K562 (cell line): ENCODE results near the gene OR8B3. TPM values are rescaled to one million over a fixed set of nuclear protein-coding genes. Genes with fewer than 3 reads are reported as not detected.

ENCODE experiments used
- CBFB ChIP-seq: sonication (generic); formaldehyde crosslinking; IDR thresholded peaks from 2 replicates; pipeline ENCODE4 v1.4.0; 2020; ENCODE audit warnings: mild to moderate bottlenecking, missing genetic modification reagents
- DIDO1 ChIP-seq: fragments of 450-650 bp; IDR thresholded peaks from 2 replicates; pipeline ENCODE4 v1.6.1; 2016; ENCODE audit warnings: low read depth, missing biosample characterization, missing genetic modification characterization
- HNRNPL ChIP-seq: fragments of 200-400 bp; formaldehyde crosslinking; IDR thresholded peaks from 2 replicates; pipeline ENCODE4 v1.6.1; 2017; ENCODE audit warnings: low read depth, mild to moderate bottlenecking, low read length
- JUNB ChIP-seq: fragments of 450-650 bp; formaldehyde crosslinking; conservative IDR thresholded peaks from 2 replicates; pipeline ENCODE4 v1.4.0; 2020; ENCODE audit warnings: mild to moderate bottlenecking
- NR2C2 ChIP-seq, 2 experiments: fragments of 200-800 bp in 1 of 2; sonication (Bioruptor generic) in 1 of 2; sonication (generic) in 1 of 2; formaldehyde crosslinking in 1 of 2; IDR thresholded peaks; 2 replicates each; pipeline versions ENCODE4 v1.6.1 to v1.8.0; 2016 to 2022; ENCODE audit warnings: mild to moderate bottlenecking in 1 of 2, missing compliant biosample characterization in 1 of 2, missing genetic modification characterization in 1 of 2, missing genetic modification reagents in 1 of 2
- RBM25 ChIP-seq: fragments of 200-400 bp; formaldehyde crosslinking; IDR thresholded peaks from 2 replicates; pipeline ENCODE4 v1.6.1; 2018; ENCODE audit warnings: low read length, low read depth, moderate library complexity; ENCODE audit not compliant: severe bottlenecking
- SAFB2 ChIP-seq: fragments of 200-400 bp; formaldehyde crosslinking; IDR thresholded peaks from 2 replicates; pipeline ENCODE4 v1.6.1; 2018; ENCODE audit warnings: borderline replicate concordance, low read length, low read depth, moderate library complexity; ENCODE audit not compliant: severe bottlenecking
- TRIM25 ChIP-seq: fragments of 450-650 bp; IDR thresholded peaks from 2 replicates; pipeline ENCODE4 v1.7.0; 2016; ENCODE audit warnings: borderline replicate concordance
- ZMIZ1 ChIP-seq, 2 experiments: fragments of 150-350 bp in 1 of 2; IDR thresholded peaks; 2 replicates each; pipeline ENCODE4 v1.6.1; 2012 to 2016; ENCODE audit warnings: low read depth in 2 of 2, low read length in 2 of 2, mild to moderate bottlenecking in 1 of 2, moderate library complexity in 1 of 2
- ZNF165 ChIP-seq: fragments of 250-450 bp; sonication (Bioruptor Pico); IDR thresholded peaks from 2 replicates; pipeline ENCODE4 v1.4.0; 2020; ENCODE audit warnings: borderline replicate concordance
- ZNF324 ChIP-seq: fragments of 250-450 bp; sonication (Bioruptor Pico); IDR thresholded peaks from 2 replicates; pipeline ENCODE4 v1.4.0; 2020; ENCODE audit warnings: mild to moderate bottlenecking
- ZNF408 ChIP-seq: fragments of 250-450 bp; sonication (Bioruptor Pico); IDR thresholded peaks from 2 replicates; pipeline ENCODE4 v1.4.0; 2020; ENCODE audit warnings: low read depth, mild to moderate bottlenecking, moderate library complexity
- ZSCAN32 ChIP-seq: fragments of 450-650 bp; formaldehyde crosslinking; IDR thresholded peaks from 2 replicates; pipeline ENCODE4 v1.4.0; 2020; ENCODE audit warnings: mild to moderate bottlenecking, moderate library complexity
- polyA plus RNA-seq, 8 experiments: library from polyadenylated mRNA; depleted of rRNA in 4 of 8; stranded (reverse) in 5 of 8; unstranded in 3 of 8; fragments of >200 nt; fragmentation: Nextera tagmentation in 2 of 8; fragmentation: Illumina TruSeq in 1 of 8; extraction: Ambion mirVana in 2 of 8; extraction: Trizol in 1 of 8; gene quantifications; 2 replicates each; pipeline versions ENCODE4 v1.2.1 to v1.2.3, GENCODE V29; 2011 to 2014; ENCODE audit warnings: inconsistent platforms in 1 of 8, missing spikeins in 1 of 8
- total RNA-seq, 7 experiments: library from RNA; depleted of rRNA in 6 of 7; stranded (reverse); fragments of >200 nt in 6 of 7; fragmentation: Illumina TruSeq in 2 of 7; extraction: Trizol in 2 of 7; gene quantifications; 2 replicates each; pipeline versions ENCODE4 v1.2.1 to v1.2.3, GENCODE V29; 2011 to 2021; ENCODE audit warnings: low replicate concordance in 1 of 7
- TF ChIP-seq, protein P1 (sequence below): fragments of 250-450 bp; sonication (Bioruptor Pico); IDR thresholded peaks from 2 replicates; pipeline ENCODE4 v1.5.0; 2021
- TF ChIP-seq, protein P2 (sequence below): fragments of 250-450 bp; sonication (Bioruptor Pico); IDR thresholded peaks from 2 replicates; pipeline ENCODE4 v1.5.0; 2020; ENCODE audit warnings: mild to moderate bottlenecking, borderline replicate concordance
- TF ChIP-seq, protein P3 (sequence below): fragments of 250-450 bp; sonication (Bioruptor Pico); IDR thresholded peaks from 2 replicates; pipeline ENCODE4 v1.9.0; 2021; ENCODE audit warnings: mild to moderate bottlenecking

Gene OR8B3
- total and polyA plus RNA-seq, 9 of the 15 experiments (the other 6 are each of a cell fraction or from before 2014, with no cell fraction given): 0.13 TPM; not detected in 8

- TF ChIP-seq ZMIZ1 (IDR thresholded peaks at IDR 0.05; ENCODE audit: low read depth in 2 of 2, low read length in 2 of 2) (no peak), DIDO1 (tag) (no peak), ZNF324 (CRISPR knock-in tag) (no peak), JUNB (CRISPR knock-in tag) (no peak), TRIM25 (no peak), NR2C2 (CRISPR knock-in tag; IDR thresholded peaks at IDR 0.05) (no peak), NR2C2 (tag; IDR thresholded peaks at IDR 0.05) (no peak), ZSCAN32 (CRISPR knock-in tag) (no peak), HNRNPL (no peak), ZNF408 (CRISPR knock-in tag) (no peak), SAFB2 (no peak), RBM25 (peak; percentile 53), CBFB (no peak), ZNF165 (no peak)
- TF ChIP-seq, protein P1, sequence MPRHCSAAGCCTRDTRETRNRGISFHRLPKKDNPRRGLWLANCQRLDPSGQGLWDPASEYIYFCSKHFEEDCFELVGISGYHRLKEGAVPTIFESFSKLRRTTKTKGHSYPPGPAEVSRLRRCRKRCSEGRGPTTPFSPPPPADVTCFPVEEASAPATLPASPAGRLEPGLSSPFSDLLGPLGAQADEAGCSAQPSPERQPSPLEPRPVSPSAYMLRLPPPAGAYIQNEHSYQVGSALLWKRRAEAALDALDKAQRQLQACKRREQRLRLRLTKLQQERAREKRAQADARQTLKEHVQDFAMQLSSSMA (CRISPR knock-in tag): no peak
- TF ChIP-seq, protein P2, sequence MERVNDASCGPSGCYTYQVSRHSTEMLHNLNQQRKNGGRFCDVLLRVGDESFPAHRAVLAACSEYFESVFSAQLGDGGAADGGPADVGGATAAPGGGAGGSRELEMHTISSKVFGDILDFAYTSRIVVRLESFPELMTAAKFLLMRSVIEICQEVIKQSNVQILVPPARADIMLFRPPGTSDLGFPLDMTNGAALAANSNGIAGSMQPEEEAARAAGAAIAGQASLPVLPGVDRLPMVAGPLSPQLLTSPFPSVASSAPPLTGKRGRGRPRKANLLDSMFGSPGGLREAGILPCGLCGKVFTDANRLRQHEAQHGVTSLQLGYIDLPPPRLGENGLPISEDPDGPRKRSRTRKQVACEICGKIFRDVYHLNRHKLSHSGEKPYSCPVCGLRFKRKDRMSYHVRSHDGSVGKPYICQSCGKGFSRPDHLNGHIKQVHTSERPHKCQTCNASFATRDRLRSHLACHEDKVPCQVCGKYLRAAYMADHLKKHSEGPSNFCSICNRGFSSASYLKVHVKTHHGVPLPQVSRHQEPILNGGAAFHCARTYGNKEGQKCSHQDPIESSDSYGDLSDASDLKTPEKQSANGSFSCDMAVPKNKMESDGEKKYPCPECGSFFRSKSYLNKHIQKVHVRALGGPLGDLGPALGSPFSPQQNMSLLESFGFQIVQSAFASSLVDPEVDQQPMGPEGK (CRISPR knock-in tag): no peak
- TF ChIP-seq, protein P3, sequence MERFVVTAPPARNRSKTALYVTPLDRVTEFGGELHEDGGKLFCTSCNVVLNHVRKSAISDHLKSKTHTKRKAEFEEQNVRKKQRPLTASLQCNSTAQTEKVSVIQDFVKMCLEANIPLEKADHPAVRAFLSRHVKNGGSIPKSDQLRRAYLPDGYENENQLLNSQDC (CRISPR knock-in tag): no peak
Observed at GRCh38 chr11:124429599-124429998, 30.8 kb upstream of the OR8B3 start (continued).
